ENCODE measurements around the gene TPRG1.

TPRG1 gene

GRCh38 chr3:189286188-189286587 lies 114.4 kb downstream of the TPRG1 start:
- no peak for DNase-seq

- DNase-seq: no peak
Observed at GRCh38 chr3:189286916-189287315, 115.1 kb downstream of the TPRG1 start.

GRCh38 chr3:189288348-189289235 lies 116.8 kb downstream of the TPRG1 start:
- no peak for DNase-seq

GRCh38 chr3:189289251-189289650 lies 117.5 kb downstream of the TPRG1 start:
- no peak for DNase-seq

- no peak for DNase-seq
Observed at GRCh38 chr3:189292667-189293484, 121.1 kb downstream of the TPRG1 start.

GRCh38 chr3:189294649-189295048 lies 122.9 kb downstream of the TPRG1 start:
- DNase-seq: no peak

GRCh38 chr3:189295089-189295488 lies 123.3 kb downstream of the TPRG1 start:
- DNase-seq: no peak

- DNase-seq: no peak
Observed at GRCh38 chr3:189297932-189298331, 126.2 kb downstream of the TPRG1 start.

- no peak for DNase-seq
Observed at GRCh38 chr3:189298469-189299375, 127.0 kb downstream of the TPRG1 start.

GRCh38 chr3:189300345-189300744 lies 128.6 kb downstream of the TPRG1 start:
- no peak for DNase-seq

- DNase-seq: no peak
Observed at GRCh38 chr3:189301479-189301878, 129.7 kb downstream of the TPRG1 start.

- no peak for DNase-seq
Observed at GRCh38 chr3:189303584-189303983, 131.8 kb downstream of the TPRG1 start.

GRCh38 chr3:189304465-189305351 lies 132.9 kb downstream of the TPRG1 start:
- DNase-seq: peak; percentile 60

GRCh38 chr3:189305412-189305811 lies 133.6 kb downstream of the TPRG1 start:
- DNase-seq: no peak

GRCh38 chr3:189307963-189308362 lies 136.2 kb downstream of the TPRG1 start:
- no peak for DNase-seq

- DNase-seq: no peak
Observed at GRCh38 chr3:189308608-189309007, 136.8 kb downstream of the TPRG1 start.

- no peak for DNase-seq
Observed at GRCh38 chr3:189309400-189309975, 137.7 kb downstream of the TPRG1 start.

- DNase-seq: no peak
Observed at GRCh38 chr3:189311521-189311920, 139.8 kb downstream of the TPRG1 start.

GRCh38 chr3:189312866-189313265 lies 141.1 kb downstream of the TPRG1 start:
- no peak for DNase-seq

- DNase-seq: no peak
Observed at GRCh38 chr3:189316296-189317019, 144.7 kb downstream of the TPRG1 start.

- DNase-seq: no peak
Observed at GRCh38 chr3:189317911-189318310, 146.1 kb downstream of the TPRG1 start.
